ENCODE measurements around the gene SMIM15.

GRCh38 chr5:61142391-61142790 is 19.9 kb downstream of the SMIM15 start:
- TF ChIP-seq, protein P1, sequence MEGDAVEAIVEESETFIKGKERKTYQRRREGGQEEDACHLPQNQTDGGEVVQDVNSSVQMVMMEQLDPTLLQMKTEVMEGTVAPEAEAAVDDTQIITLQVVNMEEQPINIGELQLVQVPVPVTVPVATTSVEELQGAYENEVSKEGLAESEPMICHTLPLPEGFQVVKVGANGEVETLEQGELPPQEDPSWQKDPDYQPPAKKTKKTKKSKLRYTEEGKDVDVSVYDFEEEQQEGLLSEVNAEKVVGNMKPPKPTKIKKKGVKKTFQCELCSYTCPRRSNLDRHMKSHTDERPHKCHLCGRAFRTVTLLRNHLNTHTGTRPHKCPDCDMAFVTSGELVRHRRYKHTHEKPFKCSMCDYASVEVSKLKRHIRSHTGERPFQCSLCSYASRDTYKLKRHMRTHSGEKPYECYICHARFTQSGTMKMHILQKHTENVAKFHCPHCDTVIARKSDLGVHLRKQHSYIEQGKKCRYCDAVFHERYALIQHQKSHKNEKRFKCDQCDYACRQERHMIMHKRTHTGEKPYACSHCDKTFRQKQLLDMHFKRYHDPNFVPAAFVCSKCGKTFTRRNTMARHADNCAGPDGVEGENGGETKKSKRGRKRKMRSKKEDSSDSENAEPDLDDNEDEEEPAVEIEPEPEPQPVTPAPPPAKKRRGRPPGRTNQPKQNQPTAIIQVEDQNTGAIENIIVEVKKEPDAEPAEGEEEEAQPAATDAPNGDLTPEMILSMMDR (IDR thresholded peaks at IDR 0.05; ENCODE audit: low read depth, low read length), result no peak
- TF ChIP-seq, protein P2, sequence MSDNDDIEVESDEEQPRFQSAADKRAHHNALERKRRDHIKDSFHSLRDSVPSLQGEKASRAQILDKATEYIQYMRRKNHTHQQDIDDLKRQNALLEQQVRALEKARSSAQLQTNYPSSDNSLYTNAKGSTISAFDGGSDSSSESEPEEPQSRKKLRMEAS (IDR thresholded peaks at IDR 0.05; ENCODE audit: low read depth, low read length), result no peak
